B cell (primary cell): Measurements from ENCODE around the gene NUDT9. TPM values are rescaled to one million over a fixed set of nuclear protein-coding genes. Genes with fewer than 3 reads are reported as not detected.

Experiments
- ATAC-seq: fragments of 200-7000 bp; cut with Tn5 transposase; one replicate; pipeline ENCODE4 v1.10.0; 2021; ENCODE audit warnings: low read depth, mild to moderate bottlenecking, moderate number of reproducible peaks, moderate library complexity
- CTCF ChIA-PET: fragments of 350-600 bp; sonication (Branson Sonifier 250); formaldehyde crosslinking; loops from one replicate; lab custom pipeline; 2021; ENCODE audit warnings: antibody characterized with exemption, inconsistent platforms; lab: Charles Lee
- POLR2A ChIA-PET: fragments of 350-600 bp; sonication (Branson Sonifier 250); formaldehyde crosslinking; loops from one replicate; lab custom pipeline; 2021; ENCODE audit warnings: antibody characterized with exemption; lab: Charles Lee
- DNase-seq: peaks from one replicate; pipeline ENCODE4 v3.0.0; 2013
- H2AFZ ChIP-seq: 2 replicates; pipeline ENCODE4 v1.6.1; 2012; ENCODE audit warnings: mild to moderate bottlenecking, low read depth, low read length; ENCODE audit not compliant: insufficient read depth, poor library complexity, severe bottlenecking
- H3K27ac ChIP-seq, 2 donors: 1 replicate in 1 of 2; 2 replicates in 1 of 2; pipeline ENCODE4 v1.5.1; 2012 to 2013; ENCODE audit warnings: low read length in 2 of 2, mild to moderate bottlenecking in 2 of 2, moderate library complexity in 1 of 2
- H3K27me3 ChIP-seq, 4 experiments: fragments of 200-600 bp in 1 of 4; sonication (generic) in 1 of 4; replicated peaks in 1 of 4; 1 replicate in 2 of 4; 2 replicates in 2 of 4; pipeline versions ENCODE4 v1.6.1 to v1.7.0; 2013 to 2016; ENCODE audit warnings: low read length in 3 of 4, mild to moderate bottlenecking in 2 of 4, mixed read lengths in 1 of 4, moderate library complexity in 1 of 4; ENCODE audit not compliant: insufficient read depth in 4 of 4, control insufficient read depth in 3 of 4; ENCODE audit errors: control extremely low read depth in 1 of 4
- H3K36me3 ChIP-seq, 2 experiments: replicated peaks in 1 of 2; 1 replicate in 1 of 2; 2 replicates in 1 of 2; pipeline versions ENCODE4 v1.6.1 to v1.7.1; 2013; ENCODE audit warnings: low read length in 1 of 2; ENCODE audit not compliant: insufficient read depth in 2 of 2, control insufficient read depth in 1 of 2; ENCODE audit errors: control extremely low read depth in 1 of 2, extremely low read depth in 1 of 2
- H3K4me1 ChIP-seq, 2 donors: fragments of 200-600 bp in 1 of 2; sonication (generic) in 1 of 2; 1 replicate in 1 of 2; 2 replicates in 1 of 2; pipeline versions ENCODE4 v1.5.1 to v1.6.1; 2013 to 2017; ENCODE audit warnings: low read length in 2 of 2; ENCODE audit not compliant: control insufficient read depth in 2 of 2, insufficient read depth in 2 of 2
- H3K4me2 ChIP-seq: replicated peaks from 2 replicates; pipeline ENCODE3; 2012; ENCODE audit warnings: mild to moderate bottlenecking, low read depth, low read length; ENCODE audit not compliant: poor library complexity, severe bottlenecking
- H3K4me3 ChIP-seq, 5 experiments: fragments of 200-600 bp in 1 of 5; sonication (generic) in 1 of 5; 1 replicate in 3 of 5; 2 replicates in 2 of 5; pipeline versions ENCODE4 v1.5.1 to v1.7.0; 2011 to 2016; ENCODE audit warnings: low read length in 4 of 5, mild to moderate bottlenecking in 4 of 5, low read depth in 2 of 5, control low read depth in 1 of 5, moderate library complexity in 1 of 5; ENCODE audit not compliant: insufficient read depth in 1 of 5; ENCODE audit errors: control extremely low read depth in 1 of 5, extremely low read depth in 1 of 5
- H3K79me2 ChIP-seq: fragments of 200-600 bp; sonication (generic); one replicate; pipeline ENCODE4 v1.6.0; 2016; ENCODE audit warnings: low read length; ENCODE audit not compliant: control insufficient read depth, insufficient read depth
- H3K9ac ChIP-seq: fragments of 200-600 bp; sonication (generic); 2 replicates; pipeline ENCODE4 v1.6.1; 2017; ENCODE audit warnings: mild to moderate bottlenecking, low read length, moderate library complexity
- H3K9me3 ChIP-seq, 3 donors: one replicate each; pipeline versions ENCODE4 v1.6.1 to v1.7.1; 2013; ENCODE audit warnings: low read length in 2 of 3; ENCODE audit not compliant: control insufficient read depth in 2 of 3, insufficient read depth in 1 of 3; ENCODE audit errors: control extremely low read depth in 1 of 3
- H4K20me1 ChIP-seq: 2 replicates; pipeline ENCODE4 v1.6.0; 2012; ENCODE audit warnings: mild to moderate bottlenecking, low read length; ENCODE audit not compliant: insufficient read depth, control insufficient read depth, poor library complexity, severe bottlenecking
- H3K27ac Mint-ChIP-seq: one replicate; pipeline ENCODE4 v1.8.0; 2021; ENCODE audit warnings: mixed read lengths
- H3K27me3 Mint-ChIP-seq: one replicate; pipeline ENCODE4 v1.8.0; 2021; ENCODE audit warnings: mixed read lengths
- H3K4me1 Mint-ChIP-seq: one replicate; pipeline ENCODE4 v1.8.0; 2021; ENCODE audit warnings: mixed read lengths
- H3K4me3 Mint-ChIP-seq: one replicate; pipeline ENCODE4 v1.8.0; 2021; ENCODE audit warnings: mixed read lengths
- H3K9me3 Mint-ChIP-seq: one replicate; pipeline ENCODE4 v1.8.0; 2022; ENCODE audit warnings: mixed read lengths; ENCODE audit not compliant: insufficient read depth
- EZH2 ChIP-seq: IDR thresholded peaks from 2 replicates; pipeline ENCODE4 v1.6.1; 2012; ENCODE audit warnings: borderline replicate concordance, low read depth, mild to moderate bottlenecking, moderate library complexity, low read length; ENCODE audit not compliant: insufficient read depth, poor library complexity, severe bottlenecking
- WGBS: methylation state at CpG from one replicate; pipeline ENCODE4 v1.1.5; 2013; ENCODE audit warnings: missing lambda C conversion rate; ENCODE audit not compliant: insufficient coverage; 5-methylcytosine and 5-hydroxymethylcytosine counted together
- intact Hi-C: fragments of 100-400 bp; cut with micrococcal nuclease; formaldehyde crosslinking; loops from one replicate; pipeline ENCODE4 v1.10.0; 2022
- polyA plus RNA-seq: library from polyadenylated mRNA; depleted of rRNA; stranded (reverse); fragments of >200 nt; gene quantifications from 2 replicates; pipeline ENCODE4 v1.2.3, GENCODE V29; 2012
- total RNA-seq, 2 donors: library from RNA; stranded (reverse); fragments of 120-200 nt in 1 of 2; gene quantifications; 1 replicate in 1 of 2; 2 replicates in 1 of 2; pipeline versions ENCODE4 v1.2.3 to v1.2.4, GENCODE V29; 2013 to 2022
- TF ChIP-seq, protein P1 (sequence below): fragments of 200-600 bp; IDR thresholded peaks from one replicate; pipeline ENCODE4 v1.8.0; 2022; ENCODE audit warnings: antibody characterized with exemption, mild to moderate bottlenecking

NUDT9 gene
- total and polyA plus RNA-seq, 2 donors (not counting 1 experiment from before 2014, with no cell fraction given) = 10.0 to 17.5 TPM

DNA sequence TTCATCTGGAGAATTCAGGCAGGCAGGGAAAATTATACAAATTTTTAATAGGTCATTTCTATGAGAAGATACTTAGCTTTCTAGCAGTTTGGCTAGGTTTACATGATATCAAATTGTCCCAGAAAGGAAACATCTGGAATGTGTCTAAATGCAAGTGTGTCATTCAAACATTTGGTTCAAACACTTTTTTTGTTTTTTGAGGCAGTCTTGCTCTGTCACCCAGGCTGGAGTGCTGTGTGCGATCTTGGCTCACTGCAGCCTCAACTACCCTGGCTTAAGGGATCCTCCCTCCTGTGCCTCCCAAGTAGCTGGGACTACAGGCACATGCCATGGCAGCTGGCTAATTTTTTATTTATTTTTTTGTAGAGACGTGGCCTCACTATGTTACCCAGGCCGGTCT is 75.2 kb downstream of the NUDT9 start:
- no peaks in the 10 kb centered on the region for H3K4me1 ChIP-seq
- no peak for TF ChIP-seq EZH2
- TF ChIP-seq, protein P1, sequence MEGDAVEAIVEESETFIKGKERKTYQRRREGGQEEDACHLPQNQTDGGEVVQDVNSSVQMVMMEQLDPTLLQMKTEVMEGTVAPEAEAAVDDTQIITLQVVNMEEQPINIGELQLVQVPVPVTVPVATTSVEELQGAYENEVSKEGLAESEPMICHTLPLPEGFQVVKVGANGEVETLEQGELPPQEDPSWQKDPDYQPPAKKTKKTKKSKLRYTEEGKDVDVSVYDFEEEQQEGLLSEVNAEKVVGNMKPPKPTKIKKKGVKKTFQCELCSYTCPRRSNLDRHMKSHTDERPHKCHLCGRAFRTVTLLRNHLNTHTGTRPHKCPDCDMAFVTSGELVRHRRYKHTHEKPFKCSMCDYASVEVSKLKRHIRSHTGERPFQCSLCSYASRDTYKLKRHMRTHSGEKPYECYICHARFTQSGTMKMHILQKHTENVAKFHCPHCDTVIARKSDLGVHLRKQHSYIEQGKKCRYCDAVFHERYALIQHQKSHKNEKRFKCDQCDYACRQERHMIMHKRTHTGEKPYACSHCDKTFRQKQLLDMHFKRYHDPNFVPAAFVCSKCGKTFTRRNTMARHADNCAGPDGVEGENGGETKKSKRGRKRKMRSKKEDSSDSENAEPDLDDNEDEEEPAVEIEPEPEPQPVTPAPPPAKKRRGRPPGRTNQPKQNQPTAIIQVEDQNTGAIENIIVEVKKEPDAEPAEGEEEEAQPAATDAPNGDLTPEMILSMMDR = no peak
- H3K27ac Mint-ChIP-seq = no peak overlapping the region
- no peak overlapping the region for H3K9ac ChIP-seq
- ChIA-PET POLR2A (no interaction called here), CTCF (interaction anchor here (1.1 to 2.3 kb wide), 3 partner anchors 26 to 714 kb away, joined by 3 to 6 read pairs (median 4); no protein-coding TSS in a partner anchor)
- H2AFZ ChIP-seq = no peak overlapping the region
- no peaks in the 10 kb centered on the region for H3K79me2 ChIP-seq
- intact Hi-C loops = loop anchor here (2.0 kb wide), 1 partner anchor 715 kb away; no protein-coding TSS in a partner anchor
- H3K9me3 Mint-ChIP-seq = no peaks in the 10 kb centered on the region
- peaks cover 10% of the 10 kb centered on the region for H3K4me1 Mint-ChIP-seq
- no peak overlapping the region for H3K4me2 ChIP-seq
- H3K4me3 ChIP-seq = no peak overlapping the region
- no peaks in the 10 kb centered on the region for H3K27me3 Mint-ChIP-seq
- DNase-seq (no peak), ATAC-seq (no peak)
- no peak overlapping the region for H3K27ac ChIP-seq
- H3K4me3 Mint-ChIP-seq = no peak overlapping the region
- WGBS = 100% methylated on average over 3 of the region's 3 CpGs
- no peaks in the 10 kb centered on the region for H3K27me3 ChIP-seq
- H3K9me3 ChIP-seq = no peaks in the 10 kb centered on the region
- H4K20me1 ChIP-seq = no peaks in the 10 kb centered on the region
- H3K36me3 ChIP-seq = no peaks in the 10 kb centered on the region

DNA sequence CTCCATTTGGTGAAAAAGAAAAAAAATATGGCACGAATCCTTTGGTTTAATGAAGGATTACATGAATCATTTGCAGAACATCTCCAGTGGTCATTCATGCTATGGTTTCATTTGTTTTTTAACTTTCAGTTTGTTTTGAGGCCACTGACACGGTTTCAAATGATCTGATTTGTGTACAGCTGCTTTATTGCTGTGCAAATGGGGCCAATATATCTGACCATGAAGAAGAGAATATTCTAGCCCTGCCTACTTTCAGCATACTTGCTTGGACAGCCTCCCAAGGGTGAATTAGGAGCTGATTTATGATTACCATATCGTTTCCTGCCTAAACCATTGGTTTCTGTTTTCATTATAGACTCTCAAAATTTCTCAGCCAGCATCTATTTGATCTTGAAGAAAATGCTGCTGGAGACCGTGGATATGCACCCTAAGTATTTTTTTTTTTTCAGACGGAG is 76.1 kb downstream of the NUDT9 start:
- CTCF ChIA-PET = interaction anchor here (1.1 to 2.3 kb wide), 3 partner anchors 26 to 713 kb away, joined by 3 to 6 read pairs (median 4); no protein-coding TSS in a partner anchor
- no peak for ATAC-seq
- H3K9me3 Mint-ChIP-seq = no peaks in the 10 kb centered on the region

More for the DNA sequence above, 76.1 kb downstream of the NUDT9 start:
- Histone ChIP-seq H3K36me3 (no peaks in the 10 kb centered on the region), H3K4me3 (no peak overlapping the region), H3K4me2 (no peak overlapping the region), H4K20me1 (no peaks in the 10 kb centered on the region), H3K4me1 (no peaks in the 10 kb centered on the region), H3K27ac (no peak overlapping the region), H3K79me2 (no peaks in the 10 kb centered on the region), H3K9me3 (no peaks in the 10 kb centered on the region), H2AFZ (peak overlapping the region; percentile 9), H3K9ac (peak overlapping the region; percentile 20), H3K27me3 (no peaks in the 10 kb centered on the region)
- 18% methylated on average over 3 of the region's 5 CpGs for WGBS
- intact Hi-C loops = no loop called here
- no peak for DNase-seq
- Mint-ChIP-seq H3K27ac (no peak overlapping the region), H3K4me1 (peaks cover 10% of the 10 kb centered on the region), H3K4me3 (no peak overlapping the region), H3K27me3 (no peaks in the 10 kb centered on the region)
- POLR2A ChIA-PET = interaction anchor here (0.7 kb wide), 1 partner anchor 902 kb away, joined by 3 read pairs; no protein-coding TSS in a partner anchor
- TF ChIP-seq, protein P1 = no peak
- TF ChIP-seq EZH2 = no peak
